NCI-H2171 treated with DMSO at 0.1 percent for 48 hours (cell line): ENCODE data around the gene MYL5.
"Not testable (repeated sequence)": the region's sequence is repeated elsewhere in the genome, so short reads cannot be mapped to it uniquely, and the experiment has no call there.

ENCODE experiments used
- DNase-seq: peaks from one replicate; lab custom pipeline; 2025; lab: John Stamatoyannopoulos, UW

The MYL5 gene, protein sequence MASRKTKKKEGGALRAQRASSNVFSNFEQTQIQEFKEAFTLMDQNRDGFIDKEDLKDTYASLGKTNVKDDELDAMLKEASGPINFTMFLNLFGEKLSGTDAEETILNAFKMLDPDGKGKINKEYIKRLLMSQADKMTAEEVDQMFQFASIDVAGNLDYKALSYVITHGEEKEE

DNA sequence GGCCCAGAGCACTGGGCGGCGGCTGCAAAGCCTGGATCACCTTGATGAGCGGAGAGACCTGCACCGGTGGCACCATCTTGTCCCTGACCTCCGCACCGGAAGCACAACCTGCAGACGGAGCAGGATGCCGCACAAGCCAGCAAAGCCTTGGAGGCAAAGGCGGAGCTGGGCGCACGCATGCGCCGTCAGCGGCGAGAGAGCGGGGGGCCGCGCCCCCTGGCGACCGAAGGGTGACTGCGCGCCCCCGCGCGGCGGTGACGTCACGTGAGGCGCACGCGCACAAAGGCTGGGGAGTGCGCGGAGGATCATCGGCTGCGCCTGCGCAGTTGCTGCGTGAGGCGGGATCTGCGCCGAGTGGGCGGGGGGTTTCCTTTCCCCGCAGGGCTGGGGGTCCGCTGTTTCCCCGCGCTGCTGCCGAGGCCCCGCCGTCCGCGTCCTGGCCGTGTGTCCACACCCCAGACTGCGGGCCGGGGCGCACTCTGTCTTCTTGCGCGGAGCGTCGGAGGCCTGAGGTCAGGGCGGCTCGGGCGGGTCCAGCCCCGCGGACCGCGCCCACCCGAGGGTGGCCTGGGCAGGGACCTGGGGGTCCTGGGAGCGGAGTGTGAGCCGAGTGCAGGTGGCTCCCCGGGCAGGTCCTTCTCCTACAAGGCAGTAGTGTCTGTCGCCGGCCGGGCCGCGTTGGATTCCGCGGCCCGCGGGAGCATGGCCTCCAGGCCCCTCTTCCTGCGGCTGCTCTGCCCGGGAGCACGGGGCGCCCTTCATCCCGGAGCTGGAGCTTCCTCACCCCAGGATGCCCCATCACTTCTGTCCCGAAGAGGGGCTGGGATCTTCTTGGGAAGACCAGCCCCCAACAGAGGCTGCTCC, at the start of gene MYL5, which contains the start of gene ATP5ME:
Gene MYL5, plus strand, starts transcription at position 371 of the 864 bp plus-strand sequence. CDS start 3,485 bp downstream, outside the sequence.
Gene ATP5ME, minus strand, starts transcription at position 105 of the 864 bp plus-strand sequence. Its CDS starts 29 bp downstream, at position 76.
- DNase-seq, result peak; percentile 79

DNA sequence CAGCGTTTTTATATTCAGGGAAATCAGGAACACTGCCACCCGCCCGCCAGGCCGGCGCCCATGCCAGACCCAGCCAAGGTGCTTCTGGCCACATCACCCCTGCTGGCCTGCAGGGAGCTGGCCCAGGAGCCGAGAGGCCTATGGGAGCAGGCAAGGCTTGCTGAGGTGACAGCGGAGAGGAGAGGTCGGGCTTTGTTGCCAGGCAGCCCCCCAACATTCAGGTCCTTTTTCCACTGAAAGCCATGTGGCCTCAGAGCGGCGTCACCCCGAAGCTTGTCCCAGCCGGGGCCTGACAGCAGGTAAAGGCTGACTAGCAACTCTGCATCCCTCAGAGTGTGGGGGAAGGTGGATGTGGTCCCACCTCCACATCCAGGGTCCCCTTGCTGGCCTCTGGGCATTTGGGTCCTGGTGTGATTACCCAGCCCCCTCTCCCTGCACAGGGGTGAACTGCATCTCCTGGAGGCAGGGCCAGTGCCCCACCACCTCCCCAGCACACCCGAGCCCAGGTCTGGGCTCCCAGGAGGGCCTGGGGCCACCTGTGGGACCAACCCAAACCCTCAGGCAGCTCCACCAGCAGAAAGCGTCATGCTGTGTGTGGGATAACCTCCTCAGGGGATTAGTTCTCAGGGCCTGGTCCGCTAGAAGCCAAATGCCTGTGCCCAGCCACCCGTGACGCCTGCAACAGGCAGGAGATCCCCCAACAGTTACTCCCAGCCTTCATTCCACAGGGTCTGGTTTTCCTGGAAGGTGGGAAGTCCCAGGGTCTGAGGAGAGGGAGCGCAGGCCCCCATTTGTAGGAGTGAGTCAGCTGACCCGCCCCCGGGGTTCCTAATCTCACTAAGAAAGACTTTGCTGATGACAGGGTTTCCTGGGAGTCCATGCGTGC, 49.4 kb upstream of the MYL5 start, which contains the start of gene PDE6B:
Gene PDE6B, plus strand, starts transcription at position 869 of the 886 bp plus-strand sequence. CDS start 54 bp downstream, outside the sequence.
- no peak for DNase-seq

DNA sequence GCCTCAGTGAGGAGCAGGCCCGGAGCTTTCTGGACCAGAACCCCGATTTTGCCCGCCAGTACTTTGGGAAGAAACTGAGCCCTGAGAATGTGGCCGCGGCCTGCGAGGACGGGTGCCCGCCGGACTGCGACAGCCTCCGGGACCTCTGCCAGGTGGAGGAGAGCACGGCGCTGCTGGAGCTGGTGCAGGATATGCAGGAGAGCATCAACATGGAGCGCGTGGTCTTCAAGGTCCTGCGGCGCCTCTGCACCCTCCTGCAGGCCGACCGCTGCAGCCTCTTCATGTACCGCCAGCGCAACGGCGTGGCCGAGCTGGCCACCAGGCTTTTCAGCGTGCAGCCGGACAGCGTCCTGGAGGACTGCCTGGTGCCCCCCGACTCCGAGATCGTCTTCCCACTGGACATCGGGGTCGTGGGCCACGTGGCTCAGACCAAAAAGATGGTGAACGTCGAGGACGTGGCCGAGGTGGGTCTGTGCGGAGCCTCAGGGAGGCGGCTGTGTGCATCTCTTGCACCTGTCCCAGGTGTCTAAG, 48.6 kb upstream of the MYL5 start:
- DNase-seq, result no peak

DNA sequence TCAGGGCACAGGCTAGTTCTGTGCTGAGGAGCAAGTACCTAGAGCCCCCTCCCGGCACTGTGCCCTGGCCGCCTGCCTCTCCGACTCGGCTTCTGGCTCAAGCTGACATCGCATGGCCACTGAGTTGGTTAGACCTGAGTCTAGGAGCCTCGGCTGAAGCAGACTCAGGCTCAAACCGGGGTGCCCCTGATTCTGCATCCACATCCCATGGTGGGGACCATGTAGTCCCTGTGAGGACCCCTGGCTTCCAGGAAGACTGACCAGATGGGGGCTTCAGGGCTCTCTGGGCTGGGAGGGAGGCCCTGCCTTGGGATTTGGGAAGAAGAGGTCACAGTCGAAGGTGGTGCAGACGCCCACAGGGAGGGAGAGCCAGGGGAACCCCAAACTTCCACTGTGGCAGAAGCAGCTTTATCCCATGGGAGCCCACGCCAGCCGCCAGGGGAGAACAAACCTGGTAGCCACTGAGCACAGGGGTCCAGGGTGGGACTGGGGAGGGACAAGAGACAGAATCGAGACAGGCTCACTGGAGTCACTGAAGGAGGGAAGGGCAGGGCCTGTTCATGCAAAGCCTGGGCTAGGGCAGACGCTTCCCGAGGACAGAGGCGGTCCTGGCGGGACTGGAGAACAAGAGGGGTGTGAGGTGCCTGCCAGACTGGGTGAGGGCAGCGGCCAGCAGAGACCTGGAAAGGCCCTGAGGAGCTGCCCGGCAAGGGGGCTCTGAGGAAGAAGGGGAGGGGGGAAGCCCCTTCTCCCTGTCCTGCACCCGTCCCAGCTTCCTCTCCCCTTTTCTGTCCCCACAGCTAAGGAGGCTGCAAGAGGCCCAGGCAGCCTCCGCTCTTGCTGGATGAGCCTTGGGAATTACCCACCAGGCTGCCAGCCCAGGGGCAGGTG, 47.9 kb upstream of the MYL5 start:
- no peak for DNase-seq

DNA sequence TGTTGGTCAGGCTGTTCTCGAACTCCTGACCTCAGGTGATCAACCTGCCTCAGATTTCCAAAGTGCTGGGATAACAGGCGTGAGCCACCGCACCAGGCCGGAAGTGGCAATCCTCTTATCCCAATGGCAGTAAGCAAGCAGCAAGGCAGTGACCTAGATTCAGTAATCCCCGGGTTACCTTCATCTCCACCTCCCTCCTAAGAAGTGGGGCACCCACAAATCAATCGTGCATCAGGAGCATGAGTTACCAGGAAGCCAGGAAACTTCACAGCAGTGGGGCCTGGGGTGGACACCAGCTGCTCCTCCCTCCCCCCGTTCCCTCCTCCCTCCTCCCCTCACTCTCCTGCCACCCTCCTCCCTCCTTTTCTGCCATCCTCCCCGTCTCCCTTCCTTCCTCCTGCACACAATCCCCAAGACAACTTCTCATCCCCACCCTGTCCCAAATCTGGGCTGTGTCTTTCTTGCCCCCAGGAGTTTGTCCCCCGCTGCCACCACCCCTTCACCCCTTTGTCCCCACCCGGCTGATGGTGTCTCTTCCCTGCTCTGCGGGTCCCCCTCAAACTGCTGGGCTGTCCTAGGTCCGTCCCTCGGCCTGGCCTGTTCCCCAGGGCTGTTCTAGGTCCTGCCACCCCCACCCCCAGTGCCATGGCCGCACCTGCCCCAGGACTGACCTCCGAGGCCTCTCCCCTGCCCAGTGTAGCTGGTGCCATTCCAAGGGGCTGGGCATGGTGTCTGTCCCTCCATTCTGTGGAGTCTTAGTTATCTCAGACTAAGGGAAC, 46.8 kb upstream of the MYL5 start:
- no peak for DNase-seq

DNA sequence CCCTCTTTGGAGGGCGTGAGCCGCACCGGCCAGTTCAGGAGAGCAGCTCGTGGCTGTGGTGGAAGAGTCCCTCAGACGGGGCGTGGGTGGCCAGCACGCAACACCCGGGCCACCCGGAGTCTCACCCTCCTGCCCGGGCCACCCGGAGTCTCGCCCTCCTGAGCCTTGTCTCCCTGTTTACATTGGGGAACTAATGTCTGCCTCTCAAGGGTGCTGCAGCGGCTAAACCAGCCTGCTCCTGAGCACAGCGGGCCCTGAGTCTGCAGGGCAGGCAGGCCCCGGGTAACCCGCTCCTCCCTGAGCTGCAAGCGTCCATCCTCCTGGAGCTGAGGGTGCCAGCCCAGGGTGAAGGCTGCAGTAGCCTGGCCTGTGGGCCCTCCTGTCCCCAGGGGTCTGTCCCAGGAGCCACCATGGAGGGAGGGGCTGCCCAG, 46.0 kb upstream of the MYL5 start:
- DNase-seq, result no peak

DNA sequence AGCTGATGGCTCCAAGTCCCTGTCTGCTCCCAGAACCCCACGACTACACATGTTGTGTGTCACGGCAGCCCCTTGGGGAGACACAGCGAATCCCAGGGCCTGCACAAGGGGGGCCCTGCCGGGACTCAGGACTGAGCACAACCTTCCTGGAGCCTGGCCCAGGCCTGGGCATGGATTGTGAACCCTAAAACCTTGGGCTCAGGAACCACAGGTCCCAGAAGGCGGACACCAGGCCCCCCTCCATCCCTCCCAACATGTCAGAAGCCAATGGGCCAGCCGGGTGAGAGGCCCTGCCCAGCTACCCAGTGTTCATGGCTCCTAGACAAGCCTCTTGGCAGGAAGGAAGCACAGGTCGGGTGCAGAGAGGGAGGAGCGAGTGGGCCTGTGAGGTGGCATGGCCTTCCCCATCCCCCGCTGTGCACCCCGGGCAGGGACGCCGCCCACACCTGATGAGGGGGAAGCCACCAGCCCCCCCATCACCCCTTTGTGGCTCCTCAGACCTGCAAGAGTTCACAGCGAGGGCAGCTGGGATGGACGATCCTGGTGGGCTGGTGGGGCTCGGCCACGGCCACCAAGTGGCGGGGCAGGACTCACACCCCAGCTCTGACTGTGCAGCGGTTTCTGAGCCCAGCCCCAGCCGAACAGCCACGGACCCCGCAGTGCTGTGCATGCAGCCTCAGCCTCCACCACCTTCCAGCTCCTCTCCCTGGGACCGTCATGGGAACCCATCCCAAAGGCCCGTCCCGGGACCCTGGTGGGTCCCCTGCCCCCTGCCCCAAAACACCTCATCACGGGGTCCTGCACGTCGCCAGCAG, 45.3 kb upstream of the MYL5 start:
- no peak for DNase-seq

DNA sequence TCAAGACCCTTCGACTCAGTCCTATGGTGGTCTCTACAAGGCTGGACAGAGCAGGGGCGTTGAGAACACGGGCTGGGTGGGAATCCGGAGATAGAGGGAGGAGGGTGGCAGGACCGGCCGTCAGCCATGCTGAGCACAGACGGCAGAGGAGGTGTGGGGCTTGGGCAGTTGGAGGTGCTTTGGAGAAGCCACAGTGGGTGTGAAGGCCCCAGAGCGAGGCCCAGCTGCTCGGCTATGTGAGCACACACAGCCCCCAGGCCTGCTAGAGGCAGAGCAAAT, 44.8 kb upstream of the MYL5 start:
- DNase-seq, result no peak

DNA sequence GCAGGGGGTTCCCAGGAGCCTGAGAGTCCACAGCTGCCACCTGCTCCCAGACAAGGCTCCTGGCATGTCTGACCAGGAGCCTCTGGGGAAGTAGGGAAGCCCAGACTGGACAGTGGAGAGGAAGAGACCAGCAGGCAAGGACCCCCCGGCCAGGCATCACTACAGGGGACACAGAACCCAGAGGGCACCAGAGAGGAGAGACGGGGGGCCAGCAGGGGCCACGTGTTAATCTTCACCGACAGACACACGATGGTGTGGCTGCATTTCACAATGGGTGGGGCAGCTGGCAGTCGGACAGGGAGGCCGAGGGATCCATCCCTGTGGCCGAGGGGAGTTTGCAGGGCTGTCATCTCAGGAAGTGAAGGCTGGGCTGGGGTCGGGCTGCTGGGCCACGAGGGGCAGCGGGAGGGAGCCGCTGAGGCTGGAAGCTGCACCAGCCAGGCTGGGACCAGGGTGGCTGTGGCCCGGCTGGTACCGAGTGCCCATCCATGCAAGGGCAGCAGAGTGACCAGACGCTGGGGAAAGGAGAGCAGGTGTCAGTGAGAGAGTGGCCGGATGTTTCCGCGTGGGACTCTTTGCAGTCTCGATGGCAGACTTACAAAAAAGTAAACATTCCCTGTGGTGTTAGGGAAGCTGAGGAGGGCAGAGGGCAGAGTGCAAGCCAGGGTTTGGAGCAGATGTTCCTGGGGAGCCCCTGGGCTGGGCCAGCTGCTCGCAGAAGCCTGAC, 44.3 kb upstream of the MYL5 start:
- peak; percentile 32 for DNase-seq

DNA sequence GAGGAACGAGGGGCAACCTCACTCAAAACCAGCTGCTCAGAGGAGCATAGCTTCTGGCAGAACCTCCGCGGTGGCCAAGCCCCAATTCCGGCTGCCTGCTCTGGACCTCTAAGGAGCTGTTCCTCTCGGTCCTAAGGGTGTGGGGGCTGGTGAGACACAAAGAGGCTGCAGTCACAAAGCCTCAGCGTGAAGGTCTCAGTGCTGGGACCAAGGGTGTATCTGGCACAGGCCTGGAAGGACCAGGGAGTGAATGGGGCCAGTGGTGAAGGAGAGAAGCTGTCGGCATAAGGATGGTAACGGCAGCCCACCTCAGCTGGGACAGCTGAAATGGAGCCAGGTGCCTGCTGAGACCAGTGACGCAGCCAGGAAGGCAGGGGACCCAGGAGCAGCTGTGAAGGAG, 43.7 kb upstream of the MYL5 start:
- DNase-seq, result peak; percentile 52

DNA sequence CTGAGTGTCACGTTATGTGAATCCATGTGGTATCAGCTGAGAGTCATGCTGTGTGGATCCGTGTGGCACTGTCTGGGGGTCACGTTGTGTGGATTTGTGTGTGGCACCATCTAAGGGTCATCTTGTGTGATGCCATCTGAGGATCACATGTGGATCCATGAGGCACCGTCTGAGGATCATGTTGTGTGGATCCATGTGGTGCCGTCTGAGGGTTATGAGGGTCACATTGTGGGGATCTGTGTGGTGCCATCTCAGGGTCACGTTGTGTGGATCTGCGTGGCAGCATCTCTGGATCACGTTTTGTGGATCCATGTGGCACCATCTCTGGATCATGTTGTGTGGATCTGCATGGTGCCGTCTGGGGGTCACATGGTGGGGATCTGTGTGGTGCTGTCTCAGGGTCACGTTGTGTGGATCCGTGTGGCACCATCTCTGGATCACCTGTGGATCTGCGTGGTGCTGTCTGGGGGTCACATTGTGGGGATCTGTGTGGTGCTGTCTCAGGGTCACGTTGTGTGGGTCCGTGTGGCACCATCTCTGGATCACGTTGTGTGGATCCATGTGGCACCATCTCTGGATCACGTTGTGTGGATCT, 42.0 kb upstream of the MYL5 start:
- DNase-seq, result no peak

DNA sequence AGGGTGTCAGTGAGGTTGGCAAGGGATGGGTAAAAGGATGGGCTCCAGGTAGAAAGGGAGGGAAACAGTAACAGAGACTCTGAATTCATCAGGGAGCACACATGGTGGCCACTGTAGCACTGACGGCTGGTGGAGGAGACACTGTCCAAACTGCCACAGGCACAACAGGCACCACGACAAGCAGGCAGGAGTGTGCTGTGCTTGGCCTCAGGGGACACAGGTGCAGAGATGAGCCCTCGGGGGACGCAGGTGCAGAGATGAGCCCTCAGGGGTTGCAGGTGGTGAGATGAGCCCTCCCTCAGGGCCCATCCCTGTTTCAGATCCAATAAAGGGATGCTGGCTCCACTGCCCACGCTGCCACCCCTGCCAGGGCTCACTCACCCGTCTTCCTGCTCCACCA, 41.4 kb upstream of the MYL5 start:
- DNase-seq, result no peak

DNA sequence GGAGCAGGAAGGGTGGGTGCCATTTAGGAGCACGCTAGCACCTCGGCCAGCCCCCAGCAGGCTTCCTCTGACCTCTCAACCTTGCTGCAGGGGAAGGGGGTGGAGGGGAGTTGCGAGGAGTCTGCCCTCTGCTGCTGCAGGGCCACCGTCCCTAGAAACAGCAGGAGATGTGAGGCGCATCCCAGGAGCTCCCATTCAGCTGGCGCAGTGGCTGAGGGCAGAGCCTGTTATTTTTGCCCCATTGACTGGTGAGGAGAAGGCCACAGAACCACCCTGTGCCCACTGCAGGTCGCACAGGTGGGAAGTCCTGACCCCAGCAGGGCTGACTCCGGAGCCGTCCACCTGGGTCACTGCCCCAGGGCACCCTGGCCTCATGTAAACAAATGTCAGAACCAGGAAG, 40.9 kb upstream of the MYL5 start:
- no peak for DNase-seq

DNA sequence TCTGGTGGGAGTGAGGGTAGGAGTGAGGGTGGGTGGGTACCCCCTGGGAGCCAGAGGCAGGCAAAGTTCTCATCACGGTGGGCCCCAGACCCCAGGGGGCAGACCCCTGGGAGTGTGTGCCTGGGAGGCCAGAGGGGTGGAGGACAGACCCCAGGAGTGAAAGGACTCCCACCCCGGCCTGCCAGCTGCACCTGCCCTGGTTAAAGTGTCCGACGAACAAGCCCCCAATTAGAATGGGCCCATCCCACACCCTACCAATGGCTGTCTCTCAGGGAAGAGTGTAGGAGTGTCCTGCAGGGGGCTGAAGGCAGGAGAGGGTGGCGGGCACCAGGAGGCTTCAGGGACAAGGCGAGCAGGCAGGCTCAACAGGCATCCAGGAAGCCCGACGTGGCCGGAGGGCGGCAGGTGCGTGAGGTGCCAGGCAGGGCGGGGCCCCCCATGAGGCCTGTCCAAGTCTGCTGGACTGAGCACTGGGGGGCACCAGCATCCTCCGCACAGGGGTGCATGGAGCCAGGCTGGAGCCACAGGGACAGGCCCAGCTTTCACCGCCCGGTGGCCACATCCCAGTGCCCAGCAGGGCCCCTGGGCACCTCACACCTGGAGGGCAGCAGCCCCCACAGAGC, 40.3 kb upstream of the MYL5 start:
- DNase-seq, result no peak

DNA sequence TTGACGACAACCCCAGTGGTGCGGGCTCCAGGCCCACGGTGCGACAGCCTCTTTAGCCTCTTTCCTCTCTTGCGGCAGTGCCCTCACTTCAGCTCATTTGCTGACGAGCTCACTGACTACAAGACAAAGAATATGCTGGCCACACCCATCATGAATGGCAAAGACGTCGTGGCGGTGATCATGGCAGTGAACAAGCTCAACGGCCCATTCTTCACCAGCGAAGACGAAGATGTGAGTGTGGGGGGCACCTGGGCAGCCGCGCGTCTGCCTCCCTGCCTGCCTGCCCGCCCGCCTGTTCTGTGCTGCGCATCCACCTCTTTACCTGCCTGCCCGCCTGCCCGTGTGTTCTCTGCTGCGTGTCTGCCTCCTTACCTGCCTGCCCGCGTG, 39.8 kb upstream of the MYL5 start:
- DNase-seq, result no peak

DNA sequence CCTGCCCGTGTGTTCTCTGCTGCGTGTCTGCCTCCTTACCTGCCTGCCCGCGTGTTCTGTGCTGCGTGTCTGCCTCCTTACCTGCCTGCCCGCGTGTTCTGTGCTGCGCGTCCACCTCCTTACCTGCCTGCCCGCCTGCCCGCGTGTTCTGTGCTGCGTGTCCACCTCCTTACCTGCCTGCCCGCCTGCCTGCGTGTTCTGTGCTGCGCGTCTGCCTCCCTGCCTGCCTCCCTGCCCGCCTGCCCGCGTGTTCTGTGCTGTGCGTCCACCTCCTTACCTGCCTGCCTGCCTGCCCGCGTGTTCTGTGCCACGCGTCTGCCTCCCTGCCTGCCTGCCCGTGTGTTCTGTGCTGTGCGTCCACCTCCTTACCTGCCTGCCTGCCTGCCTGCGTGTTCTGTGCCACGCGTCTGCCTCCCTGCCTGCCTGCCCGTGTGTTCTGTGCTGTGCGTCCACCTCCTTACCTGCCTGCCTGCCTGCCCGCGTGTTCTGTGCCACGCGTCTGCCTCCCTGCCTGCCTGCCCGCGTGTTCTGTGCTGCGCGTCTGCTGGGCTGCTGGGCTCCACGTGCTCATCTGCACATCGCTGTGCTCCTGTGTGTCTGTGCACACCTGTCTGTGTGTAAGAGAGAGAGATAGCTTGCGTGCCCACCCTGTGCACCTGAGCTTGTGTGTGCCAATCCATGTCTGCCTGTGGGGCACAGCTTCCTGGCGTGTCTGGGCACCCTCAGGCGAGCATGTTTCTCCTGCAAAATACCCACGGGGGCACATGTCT, 39.1 kb upstream of the MYL5 start:
- DNase-seq, result not testable (repeated sequence)
